Suprapubic skin (tissue), 4 donors: Measurements from ENCODE around the gene RUNX3. TPM values are rescaled to one million over a fixed set of nuclear protein-coding genes. Genes with fewer than 3 reads are reported as not detected.

Experiments used
- DNase-seq, 2 donors: peaks; one replicate each; pipeline ENCODE4 v3.0.0-alpha.2; 2019; ENCODE audit warnings: low spot score in 2 of 2
- H3K27ac ChIP-seq: fragments of 200-600 bp; sonication (generic); one replicate; pipeline ENCODE4 v1.5.1; 2019
- H3K27me3 ChIP-seq: fragments of 200-600 bp; sonication (generic); one replicate; pipeline ENCODE4 v1.5.1; 2019
- H3K36me3 ChIP-seq: fragments of 200-600 bp; sonication (generic); one replicate; pipeline ENCODE4 v1.5.1; 2019
- H3K4me1 ChIP-seq: fragments of 200-600 bp; sonication (generic); one replicate; pipeline ENCODE4 v1.5.1; 2019
- H3K4me3 ChIP-seq: fragments of 200-600 bp; sonication (generic); one replicate; pipeline ENCODE4 v1.5.1; 2019; ENCODE audit warnings: mild to moderate bottlenecking
- H3K9me3 ChIP-seq: fragments of 200-600 bp; sonication (generic); one replicate; pipeline ENCODE4 v1.5.1; 2019
- CTCF ChIP-seq, 2 donors: fragments of 200-600 bp in 1 of 2; fragments of 450-650 bp in 1 of 2; sonication (generic) in 1 of 2; IDR thresholded peaks; one replicate each; pipeline ENCODE4 v1.5.1; 2016 to 2019; ENCODE audit warnings: antibody characterized with exemption in 2 of 2, mild to moderate bottlenecking in 1 of 2, moderate library complexity in 1 of 2
- EP300 ChIP-seq: sonication (generic); formaldehyde crosslinking; IDR thresholded peaks from one replicate; pipeline ENCODE4 v1.6.1; 2017; ENCODE audit warnings: antibody characterized with exemption
- POLR2A ChIP-seq, 2 donors: fragments of 450-650 bp; IDR thresholded peaks; one replicate each; pipeline ENCODE4 v1.6.1; 2017; ENCODE audit warnings: antibody characterized with exemption in 2 of 2, mild to moderate bottlenecking in 2 of 2, moderate library complexity in 2 of 2
- POLR2AphosphoS5 ChIP-seq, 3 donors: sonication (generic); formaldehyde crosslinking; IDR thresholded peaks; one replicate each; pipeline ENCODE4 v1.6.1; 2017; ENCODE audit warnings: antibody characterized with exemption in 3 of 3
- WGBS: methylation state at CpG from one replicate; pipeline ENCODE4 v1.1.5; 2018; 5-methylcytosine and 5-hydroxymethylcytosine counted together
- total RNA-seq, 4 donors: library from RNA; depleted of rRNA; stranded (reverse); fragments of >200 nt; gene quantifications; one replicate each; pipeline ENCODE4 v1.1.0, GENCODE V29; 2016

RUNX3 gene
- total RNA-seq, 4 donors from 2014 or later = 7.9 to 18.7 (median 13.8) TPM

GRCh38 chr1:24878045-24878444 is 52.0 kb downstream of the RUNX3 start:
- no peaks in the 10 kb centered on the region for H3K9me3 ChIP-seq
- H3K4me1 ChIP-seq = no peaks in the 10 kb centered on the region
- DNase-seq = peak in 1 of 2 donors; percentile 13
- no peak overlapping the region for H3K4me3 ChIP-seq
- no peak overlapping the region for H3K27ac ChIP-seq
- no peaks in the 10 kb centered on the region for H3K36me3 ChIP-seq
- 91% methylated on average over 6 of the region's 6 CpGs for WGBS
- no peaks in the 10 kb centered on the region for H3K27me3 ChIP-seq
- TF ChIP-seq EP300 (no peak), CTCF (IDR thresholded peaks at IDR 0.05) (no peak), POLR2AphosphoS5 (IDR thresholded peaks at IDR 0.05) (no peak), POLR2A (IDR thresholded peaks at IDR 0.05) (no peak)

DNA sequence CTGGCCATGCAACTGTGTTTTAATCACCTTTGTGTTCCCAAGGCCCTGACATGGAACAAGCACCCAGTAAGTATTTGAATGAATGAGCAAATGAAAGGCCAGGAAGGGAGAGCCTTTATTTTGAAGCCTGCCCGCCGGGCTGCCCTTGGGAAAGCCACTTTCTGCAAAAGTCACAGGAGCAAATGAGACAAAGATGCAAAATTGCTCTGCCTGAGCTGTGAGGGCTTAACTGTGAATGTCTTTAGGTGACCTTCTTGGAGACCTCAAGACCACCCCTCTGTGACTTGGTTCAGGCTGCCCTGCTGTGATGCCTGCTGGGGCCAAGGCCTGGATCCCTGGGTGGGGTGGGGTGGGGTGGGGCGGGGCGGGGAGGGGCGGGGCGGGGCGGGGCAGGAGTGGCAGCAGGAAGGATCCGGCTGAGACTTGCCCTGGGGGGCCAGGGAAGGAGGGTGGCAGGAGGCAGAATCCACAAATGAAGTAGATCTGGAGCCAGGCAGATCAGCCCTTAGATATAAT is 54.0 kb downstream of the RUNX3 start:
- WGBS = 73% methylated on average over 3 of the region's 8 CpGs

GRCh38 chr1:24875257-24875656 is 54.8 kb downstream of the RUNX3 start:
- Histone ChIP-seq H3K4me3 (no peak overlapping the region), H3K9me3 (no peaks in the 10 kb centered on the region), H3K27ac (peak overlapping the region; percentile 9), H3K4me1 (no peaks in the 10 kb centered on the region), H3K36me3 (no peaks in the 10 kb centered on the region), H3K27me3 (peaks cover 10% of the 10 kb centered on the region)
- WGBS = 57% methylated on average over 8 of the region's 8 CpGs
- TF ChIP-seq CTCF (IDR thresholded peaks at IDR 0.05) (no peak), EP300 (no peak), POLR2AphosphoS5 (IDR thresholded peaks at IDR 0.05) (no peak), POLR2A (IDR thresholded peaks at IDR 0.05) (no peak)
- DNase-seq = peak; percentile 26 to 37

More for the DNA sequence above, 54.0 kb downstream of the RUNX3 start:
- no peaks in the 10 kb centered on the region for H3K36me3 ChIP-seq
- TF ChIP-seq POLR2A (IDR thresholded peaks at IDR 0.05) (no peak), POLR2AphosphoS5 (IDR thresholded peaks at IDR 0.05) (no peak), EP300 (no peak), CTCF (IDR thresholded peaks at IDR 0.05) (no peak)
- H3K27ac ChIP-seq = no peak overlapping the region
- H3K4me3 ChIP-seq = no peak overlapping the region
- DNase-seq = peak; percentile 18 to 49
- peaks cover 3% of the 10 kb centered on the region for H3K27me3 ChIP-seq
- no peaks in the 10 kb centered on the region for H3K9me3 ChIP-seq
- no peaks in the 10 kb centered on the region for H3K4me1 ChIP-seq

- peak; percentile 30 to 58 for DNase-seq
- 41% methylated on average over 12 of the region's 16 CpGs for WGBS
- peaks cover 10% of the 10 kb centered on the region for H3K27me3 ChIP-seq
- TF ChIP-seq POLR2A (IDR thresholded peaks at IDR 0.05) (no peak), CTCF (IDR thresholded peaks at IDR 0.05) (no peak), EP300 (no peak), POLR2AphosphoS5 (IDR thresholded peaks at IDR 0.05) (no peak)
- no peaks in the 10 kb centered on the region for H3K4me1 ChIP-seq
- H3K9me3 ChIP-seq = no peaks in the 10 kb centered on the region
- no peak overlapping the region for H3K4me3 ChIP-seq
- H3K27ac ChIP-seq = no peak overlapping the region
- no peaks in the 10 kb centered on the region for H3K36me3 ChIP-seq
Observed at GRCh38 chr1:24874611-24875234, 55.4 kb downstream of the RUNX3 start.

- peaks cover 10% of the 10 kb centered on the region for H3K27me3 ChIP-seq
- no peak for DNase-seq
- 86% methylated on average over 7 of the region's 7 CpGs for WGBS
- H3K27ac ChIP-seq = no peak overlapping the region
- H3K36me3 ChIP-seq = no peaks in the 10 kb centered on the region
- no peak for TF ChIP-seq POLR2AphosphoS5 (IDR thresholded peaks at IDR 0.05)
- TF ChIP-seq POLR2A (IDR thresholded peaks at IDR 0.05) = no peak
- no peak for TF ChIP-seq EP300
- TF ChIP-seq CTCF (IDR thresholded peaks at IDR 0.05) = no peak
- H3K9me3 ChIP-seq = no peaks in the 10 kb centered on the region
- no peaks in the 10 kb centered on the region for H3K4me1 ChIP-seq
- H3K4me3 ChIP-seq = no peak overlapping the region
Observed at GRCh38 chr1:24874056-24874455, 56.0 kb downstream of the RUNX3 start.
